Stomach (tissue), 4 donors: ENCODE results near the gene ZMIZ1.

Experiments
- POLR2AphosphoS5 ChIP-seq, 3 donors: sonication (generic); formaldehyde crosslinking; IDR thresholded peaks; one replicate each; pipeline ENCODE4 v1.6.1; 2016; ENCODE audit warnings: antibody characterized with exemption in 3 of 3
- TF ChIP-seq, protein P1 (sequence below), 7 experiments: fragments of 450-650 bp in 4 of 7; fragments of 200-600 bp in 3 of 7; sonication (generic) in 3 of 7; IDR thresholded peaks; one replicate each; pipeline ENCODE4 v1.5.1; 2016 to 2019; ENCODE audit warnings: antibody characterized with exemption in 7 of 7, control low read depth in 2 of 7, mild to moderate bottlenecking in 1 of 7

- TF ChIP-seq, protein P1, sequence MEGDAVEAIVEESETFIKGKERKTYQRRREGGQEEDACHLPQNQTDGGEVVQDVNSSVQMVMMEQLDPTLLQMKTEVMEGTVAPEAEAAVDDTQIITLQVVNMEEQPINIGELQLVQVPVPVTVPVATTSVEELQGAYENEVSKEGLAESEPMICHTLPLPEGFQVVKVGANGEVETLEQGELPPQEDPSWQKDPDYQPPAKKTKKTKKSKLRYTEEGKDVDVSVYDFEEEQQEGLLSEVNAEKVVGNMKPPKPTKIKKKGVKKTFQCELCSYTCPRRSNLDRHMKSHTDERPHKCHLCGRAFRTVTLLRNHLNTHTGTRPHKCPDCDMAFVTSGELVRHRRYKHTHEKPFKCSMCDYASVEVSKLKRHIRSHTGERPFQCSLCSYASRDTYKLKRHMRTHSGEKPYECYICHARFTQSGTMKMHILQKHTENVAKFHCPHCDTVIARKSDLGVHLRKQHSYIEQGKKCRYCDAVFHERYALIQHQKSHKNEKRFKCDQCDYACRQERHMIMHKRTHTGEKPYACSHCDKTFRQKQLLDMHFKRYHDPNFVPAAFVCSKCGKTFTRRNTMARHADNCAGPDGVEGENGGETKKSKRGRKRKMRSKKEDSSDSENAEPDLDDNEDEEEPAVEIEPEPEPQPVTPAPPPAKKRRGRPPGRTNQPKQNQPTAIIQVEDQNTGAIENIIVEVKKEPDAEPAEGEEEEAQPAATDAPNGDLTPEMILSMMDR (IDR thresholded peaks at IDR 0.05), result no peak
- TF ChIP-seq POLR2AphosphoS5 (IDR thresholded peaks at IDR 0.05), result no peak
Observed at GRCh38 chr10:79235765-79236432, 167.1 kb downstream of the ZMIZ1 start.
